A673 (cell line): ENCODE measurements around the gene EGFR. TPM values are rescaled to one million over a fixed set of nuclear protein-coding genes. Genes with fewer than 3 reads are reported as not detected.

Experiments used
- BruUV-seq: library from RNA; stranded (reverse); fragments of 400-500 nt; replicated peaks from 2 replicates; lab custom pipeline; 2021; lab: Mats Ljungman, UMichigan
- CTCF ChIA-PET: fragments of 300-600 bp; sonication (Branson Sonifier 250); formaldehyde crosslinking; loops from one replicate; lab custom pipeline; 2022; ENCODE audit warnings: antibody characterized with exemption; lab: Charles Lee
- POLR2A ChIA-PET: fragments of 300-600 bp; sonication (Branson Sonifier 250); formaldehyde crosslinking; loops from one replicate; lab custom pipeline; 2022; ENCODE audit warnings: antibody characterized with exemption; ENCODE audit not compliant: low non-redundant PET; lab: Charles Lee
- DNase-seq: peaks from one replicate; pipeline ENCODE4 v3.0.0-alpha.2; 2015; ENCODE audit warnings: low spot score
- H3K27ac ChIP-seq: fragments of 200-600 bp; sonication (generic); 2 replicates; pipeline ENCODE4 v1.5.1; 2016; ENCODE audit warnings: mixed run types, low read depth, mild to moderate bottlenecking, mixed read lengths, antibody characterized with exemption, low read length; ENCODE audit not compliant: poor library complexity, severe bottlenecking
- H3K27me3 ChIP-seq: fragments of 200-600 bp; sonication (generic); replicated peaks from 2 replicates; pipeline ENCODE4 v1.6.1; 2017; ENCODE audit warnings: mixed run types, low read depth, mild to moderate bottlenecking, mixed read lengths, antibody characterized with exemption, low read length; ENCODE audit not compliant: insufficient read depth, poor library complexity
- H3K36me3 ChIP-seq: fragments of 200-600 bp; sonication (generic); 2 replicates; pipeline ENCODE4 v1.6.1; 2016; ENCODE audit warnings: mixed run types, mild to moderate bottlenecking, mixed read lengths, antibody characterized with exemption, low read length; ENCODE audit not compliant: insufficient read depth, poor library complexity, severe bottlenecking
- H3K4me1 ChIP-seq: fragments of 200-600 bp; sonication (generic); 2 replicates; pipeline ENCODE4 v1.6.1; 2017; ENCODE audit warnings: mixed run types, mild to moderate bottlenecking, mixed read lengths, antibody characterized with exemption, low read length; ENCODE audit not compliant: insufficient read depth, poor library complexity, severe bottlenecking
- H3K4me3 ChIP-seq: fragments of 200-600 bp; sonication (generic); 2 replicates; pipeline ENCODE4 v1.5.1; 2016; ENCODE audit warnings: low read depth, mixed run types, mild to moderate bottlenecking, mixed read lengths, low read length; ENCODE audit not compliant: poor library complexity, severe bottlenecking
- H3K9me3 ChIP-seq: fragments of 200-600 bp; sonication (generic); 2 replicates; pipeline ENCODE4 v1.6.1; 2016; ENCODE audit warnings: mixed run types, low read depth, mild to moderate bottlenecking, mixed read lengths, antibody characterized with exemption, low read length; ENCODE audit not compliant: poor library complexity, severe bottlenecking
- EZH2 ChIP-seq: fragments of 200-600 bp; sonication (generic); IDR thresholded peaks from 2 replicates; pipeline ENCODE4 v1.6.1; 2017; ENCODE audit warnings: borderline replicate concordance, low read depth, mild to moderate bottlenecking, mixed read lengths, antibody characterized with exemption, low read length; ENCODE audit not compliant: poor library complexity, severe bottlenecking
- intact Hi-C: fragments of 100-400 bp; cut with micrococcal nuclease; formaldehyde crosslinking; loops from one replicate; pipeline ENCODE4 v1.10.0; 2022; ENCODE audit not compliant: unreplicated experiment
- total RNA-seq: library from RNA; stranded (reverse); gene quantifications from 2 replicates; pipeline ENCODE4 v1.2.3, GENCODE V29; 2021
- TF ChIP-seq, protein P1 (sequence below): fragments of 300-800, 200-600 bp; sonication (generic); conservative IDR thresholded peaks from 2 replicates; pipeline ENCODE4 v1.5.1; 2017; ENCODE audit warnings: low read depth, mild to moderate bottlenecking, antibody characterized with exemption, low read length, moderate library complexity, mixed read lengths

Gene EGFR
- total RNA-seq, 1 experiment from 2014 or later, result 0.84 TPM

DNA sequence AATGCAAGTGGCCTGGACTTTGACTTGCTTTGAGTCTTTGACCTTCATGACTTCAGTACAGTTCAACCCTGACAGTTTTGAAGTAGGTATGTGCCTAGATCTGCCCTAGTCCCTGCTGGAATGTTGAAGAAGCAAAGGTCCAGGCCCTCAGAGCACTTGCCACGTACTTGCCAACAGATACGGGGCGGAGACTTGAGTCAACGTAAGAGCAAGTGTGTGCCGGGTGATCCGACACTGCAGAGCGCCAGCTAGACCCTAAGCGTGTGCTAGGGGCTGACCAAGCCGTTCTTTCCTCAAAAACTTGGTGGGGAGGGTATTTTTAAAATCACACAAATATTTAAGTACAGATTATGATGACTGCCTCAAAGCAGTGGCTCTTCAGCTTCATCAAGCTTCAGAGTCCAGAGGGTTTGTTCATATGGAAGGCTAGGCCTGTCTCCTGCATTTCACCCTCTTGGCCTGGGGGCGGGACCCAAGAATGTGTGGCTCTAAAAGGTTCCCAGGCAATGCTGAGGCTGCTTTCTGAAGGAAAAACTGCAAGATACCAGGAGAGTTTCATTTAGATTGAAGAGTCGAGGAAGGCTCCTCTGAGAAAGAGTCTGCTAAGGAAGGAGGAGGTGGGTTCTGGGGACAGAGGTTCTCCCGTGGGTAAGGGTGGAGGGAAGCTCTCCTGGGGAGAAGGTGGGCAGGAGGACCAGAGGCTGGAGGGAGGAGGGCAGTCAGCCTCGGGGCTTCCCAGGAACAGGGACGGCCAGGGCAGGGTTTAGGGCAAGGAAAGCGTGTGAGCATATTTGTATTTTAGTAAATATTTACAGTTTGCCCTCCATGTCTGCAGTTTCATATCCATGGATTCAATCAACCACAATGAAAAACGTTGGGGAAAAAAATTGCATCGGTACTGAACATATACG is 160.3 kb downstream of the EGFR start:
- no peaks in the 10 kb centered on the region for H3K27me3 ChIP-seq
- H3K27ac ChIP-seq, result no peak overlapping the region
- intact Hi-C loops, result no loop called here
- no peaks in the 10 kb centered on the region for H3K4me1 ChIP-seq
- no peak for TF ChIP-seq EZH2
- TF ChIP-seq, protein P1, sequence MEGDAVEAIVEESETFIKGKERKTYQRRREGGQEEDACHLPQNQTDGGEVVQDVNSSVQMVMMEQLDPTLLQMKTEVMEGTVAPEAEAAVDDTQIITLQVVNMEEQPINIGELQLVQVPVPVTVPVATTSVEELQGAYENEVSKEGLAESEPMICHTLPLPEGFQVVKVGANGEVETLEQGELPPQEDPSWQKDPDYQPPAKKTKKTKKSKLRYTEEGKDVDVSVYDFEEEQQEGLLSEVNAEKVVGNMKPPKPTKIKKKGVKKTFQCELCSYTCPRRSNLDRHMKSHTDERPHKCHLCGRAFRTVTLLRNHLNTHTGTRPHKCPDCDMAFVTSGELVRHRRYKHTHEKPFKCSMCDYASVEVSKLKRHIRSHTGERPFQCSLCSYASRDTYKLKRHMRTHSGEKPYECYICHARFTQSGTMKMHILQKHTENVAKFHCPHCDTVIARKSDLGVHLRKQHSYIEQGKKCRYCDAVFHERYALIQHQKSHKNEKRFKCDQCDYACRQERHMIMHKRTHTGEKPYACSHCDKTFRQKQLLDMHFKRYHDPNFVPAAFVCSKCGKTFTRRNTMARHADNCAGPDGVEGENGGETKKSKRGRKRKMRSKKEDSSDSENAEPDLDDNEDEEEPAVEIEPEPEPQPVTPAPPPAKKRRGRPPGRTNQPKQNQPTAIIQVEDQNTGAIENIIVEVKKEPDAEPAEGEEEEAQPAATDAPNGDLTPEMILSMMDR, result no peak
- H3K4me3 ChIP-seq, result no peak overlapping the region
- ChIA-PET CTCF (no interaction called here), POLR2A (no interaction called here)
- no peaks in the 10 kb centered on the region for H3K36me3 ChIP-seq
- DNase-seq, result no peak
- BruUV-seq, result no TSS peak
- no peaks in the 10 kb centered on the region for H3K9me3 ChIP-seq

DNA sequence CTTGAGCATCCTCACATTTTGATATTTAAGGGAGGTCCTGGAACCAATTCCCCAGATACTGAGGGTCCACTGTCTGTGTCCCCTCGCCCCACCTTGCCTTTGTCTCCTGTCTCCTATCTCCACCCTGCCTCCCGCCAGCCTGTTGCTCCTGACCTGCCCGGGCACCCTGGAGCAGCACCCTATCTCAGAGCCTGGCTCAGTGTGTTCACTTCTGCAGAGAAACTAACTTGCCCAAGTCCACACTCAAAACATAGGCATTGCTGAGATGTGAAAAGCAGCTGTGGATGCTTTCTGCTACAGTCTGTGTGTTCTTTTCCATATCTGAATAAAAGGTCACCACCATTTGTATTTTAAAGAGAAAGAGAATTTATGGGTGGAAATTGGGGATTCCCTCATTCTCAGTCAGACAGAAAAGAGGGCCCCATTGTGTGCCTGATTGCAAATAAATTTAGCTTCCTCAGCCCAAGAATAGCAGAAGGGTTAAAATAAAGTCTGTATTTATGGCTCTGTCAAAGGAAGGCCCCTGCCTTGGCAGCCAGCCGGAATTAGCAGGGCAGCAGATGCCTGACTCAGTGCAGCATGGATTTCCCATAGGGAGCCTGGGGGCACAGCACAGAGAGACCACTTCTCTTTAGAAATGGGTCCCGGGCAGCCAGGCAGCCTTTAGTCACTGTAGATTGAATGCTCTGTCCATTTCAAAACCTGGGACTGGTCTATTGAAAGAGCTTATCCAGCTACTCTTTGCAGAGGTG is 161.3 kb downstream of the EGFR start:
- no TSS peak for BruUV-seq
- no peak for DNase-seq
- no peak overlapping the region for H3K4me3 ChIP-seq
- ChIA-PET POLR2A (no interaction called here), CTCF (no interaction called here)
- no peaks in the 10 kb centered on the region for H3K36me3 ChIP-seq
- no peaks in the 10 kb centered on the region for H3K9me3 ChIP-seq
- H3K27ac ChIP-seq, result no peak overlapping the region
- TF ChIP-seq, protein P1, result no peak
- no peak for TF ChIP-seq EZH2
- H3K4me1 ChIP-seq, result no peaks in the 10 kb centered on the region
- H3K27me3 ChIP-seq, result no peaks in the 10 kb centered on the region
- intact Hi-C loops, result no loop called here

DNA sequence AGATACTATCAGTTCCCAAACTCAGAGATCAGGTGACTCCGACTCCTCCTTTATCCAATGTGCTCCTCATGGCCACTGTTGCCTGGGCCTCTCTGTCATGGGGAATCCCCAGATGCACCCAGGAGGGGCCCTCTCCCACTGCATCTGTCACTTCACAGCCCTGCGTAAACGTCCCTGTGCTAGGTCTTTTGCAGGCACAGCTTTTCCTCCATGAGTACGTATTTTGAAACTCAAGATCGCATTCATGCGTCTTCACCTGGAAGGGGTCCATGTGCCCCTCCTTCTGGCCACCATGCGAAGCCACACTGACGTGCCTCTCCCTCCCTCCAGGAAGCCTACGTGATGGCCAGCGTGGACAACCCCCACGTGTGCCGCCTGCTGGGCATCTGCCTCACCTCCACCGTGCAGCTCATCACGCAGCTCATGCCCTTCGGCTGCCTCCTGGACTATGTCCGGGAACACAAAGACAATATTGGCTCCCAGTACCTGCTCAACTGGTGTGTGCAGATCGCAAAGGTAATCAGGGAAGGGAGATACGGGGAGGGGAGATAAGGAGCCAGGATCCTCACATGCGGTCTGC is 162.2 kb downstream of the EGFR start:
- Histone ChIP-seq H3K27me3 (no peaks in the 10 kb centered on the region), H3K4me3 (no peak overlapping the region), H3K36me3 (no peaks in the 10 kb centered on the region), H3K9me3 (no peaks in the 10 kb centered on the region), H3K27ac (no peak overlapping the region), H3K4me1 (no peaks in the 10 kb centered on the region)
- POLR2A ChIA-PET, result no interaction called here
- CTCF ChIA-PET, result no interaction called here
- no TSS peak for BruUV-seq
- DNase-seq, result no peak
- intact Hi-C loops, result no loop called here
- TF ChIP-seq, protein P1, result no peak
- TF ChIP-seq EZH2, result no peak
